Fibroblast of villous mesenchyme (primary cell): Measurements from ENCODE around the gene TMEM212. TPM values are rescaled to one million over a fixed set of nuclear protein-coding genes. Genes with fewer than 3 reads are reported as not detected.
"Not testable (repeated sequence)": the region's sequence is repeated elsewhere in the genome, so short reads cannot be mapped to it uniquely, and the experiment has no call there.

Source experiments
- DNase-seq: peaks from one replicate; pipeline ENCODE4 v3.0.0-alpha.2; 2010; ENCODE audit warnings: low read depth
- H3K4me3 ChIP-seq: 2 replicates; pipeline ENCODE4 v1.5.1; 2011; ENCODE audit warnings: low read depth, mild to moderate bottlenecking, low read length
- CTCF ChIP-seq: IDR thresholded peaks from 2 replicates; pipeline ENCODE4 v1.5.1; 2012; ENCODE audit warnings: low read depth, mild to moderate bottlenecking, low read length; ENCODE audit not compliant: insufficient read depth
- total RNA-seq: library from RNA; depleted of rRNA; stranded (reverse); fragments of >200 nt; gene quantifications from 2 replicates; pipeline ENCODE4 v1.2.3, GENCODE V29; 2012

The TMEM212 gene
- total RNA-seq, 1 donor, result not detected

GRCh38 chr3:171904829-171905228 is 61.7 kb downstream of the TMEM212 start:
- H3K4me3 ChIP-seq, result no peak overlapping the region
- no peak for TF ChIP-seq CTCF
- peak; percentile 64 for DNase-seq

DNA sequence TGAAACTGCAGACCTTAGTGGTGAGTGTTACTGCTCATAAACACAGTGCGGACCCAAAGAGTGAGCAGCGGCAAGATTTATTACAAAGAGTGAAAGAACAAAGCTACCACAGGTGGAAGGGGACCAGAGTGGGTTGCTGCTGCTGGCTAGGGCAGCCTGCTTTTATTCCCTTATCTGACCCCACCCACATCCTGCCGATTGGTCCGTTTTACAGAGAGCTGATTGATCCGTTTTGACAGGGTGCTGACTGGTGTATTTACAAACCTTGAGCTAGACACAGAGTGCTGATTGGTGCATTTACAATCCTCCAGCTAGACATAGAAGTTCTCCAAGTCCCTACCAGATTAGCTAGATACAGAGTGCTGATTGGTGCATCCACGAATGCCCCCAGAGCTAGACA is 63.4 kb downstream of the TMEM212 start:
- DNase-seq, H3K4me3 ChIP-seq: not testable (repeated sequence)

DNA sequence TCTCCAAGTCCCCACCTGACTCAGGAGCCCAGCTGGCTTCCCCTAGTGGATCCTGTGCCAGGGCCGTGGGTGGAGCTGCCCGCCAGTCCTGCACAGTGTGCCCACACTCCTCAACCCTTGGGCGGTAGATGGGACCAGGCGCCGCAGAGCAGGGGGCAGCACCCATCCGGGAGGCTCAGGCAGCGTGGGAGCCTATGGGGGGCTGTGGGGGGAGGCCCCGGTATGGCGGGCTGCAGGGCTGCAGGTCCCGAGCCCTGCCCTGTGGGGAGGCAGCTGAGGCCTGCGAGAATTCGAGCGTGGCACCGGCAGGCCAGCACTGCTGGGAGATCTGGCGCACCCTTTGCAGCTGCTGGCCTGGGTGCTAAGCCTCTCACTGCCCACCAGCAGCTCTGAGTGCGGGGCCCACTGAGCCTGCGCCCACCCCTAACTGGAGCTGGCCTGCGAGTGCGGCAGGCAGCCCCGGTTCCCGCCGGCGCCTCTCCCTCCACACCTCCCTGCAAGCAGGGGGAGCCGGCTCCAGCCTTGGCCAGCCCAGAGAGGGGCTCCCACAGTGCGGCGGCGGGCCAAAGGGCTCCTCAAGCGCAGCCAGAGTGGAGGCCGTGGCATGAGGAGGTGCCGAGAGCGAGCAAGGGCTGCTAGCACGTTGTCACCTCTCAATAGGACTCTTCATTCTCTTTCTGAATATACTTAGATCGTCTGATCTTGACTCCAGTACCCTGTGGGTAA is 64.0 kb downstream of the TMEM212 start:
- no peak for DNase-seq
- no peak overlapping the region for H3K4me3 ChIP-seq
- no peak for TF ChIP-seq CTCF

- no peak for DNase-seq
- no peak overlapping the region for H3K4me3 ChIP-seq
- no peak for TF ChIP-seq CTCF
Measured at GRCh38 chr3:171907761-171908160, 64.6 kb downstream of the TMEM212 start.

- no peak for TF ChIP-seq CTCF
- H3K4me3 ChIP-seq, result no peak overlapping the region
- DNase-seq, result peak; percentile 66
Measured at GRCh38 chr3:171908731-171909130, 65.6 kb downstream of the TMEM212 start.

Other genes starting within 250 kb of the TMEM212 start
- gene PLD1, start 32.9 kb upstream of the TMEM212 start, total RNA-seq, result 18.0 and 19.4 TPM in 2 replicates
- gene FNDC3B, start 196.2 kb downstream of the TMEM212 start, total RNA-seq, result 165 and 221 TPM in 2 replicates